Fibroblast of gingiva (primary cell): ENCODE results near the gene CCDC93.
"Not testable (repeated sequence)": the region's sequence is repeated elsewhere in the genome, so short reads cannot be mapped to it uniquely, and the experiment has no call there.

ENCODE experiments used
- DNase-seq: peaks from one replicate; pipeline ENCODE4 v3.0.0-alpha.2; 2011; ENCODE audit warnings: low read depth

Gene CCDC93

GRCh38 chr2:117952701-117953100, 61.2 kb downstream of the CCDC93 start:
- no peak for DNase-seq

GRCh38 chr2:117952228-117952627, 61.6 kb downstream of the CCDC93 start:
- no peak for DNase-seq

- DNase-seq: no peak
Observed at GRCh38 chr2:117949806-117950205, 64.1 kb downstream of the CCDC93 start.

- no peak for DNase-seq
Observed at GRCh38 chr2:117948615-117949014, 65.3 kb downstream of the CCDC93 start.

GRCh38 chr2:117945296-117945695, 68.6 kb downstream of the CCDC93 start:
- DNase-seq: no peak

- DNase-seq: no peak
Observed at GRCh38 chr2:117944816-117945215, 69.1 kb downstream of the CCDC93 start.

GRCh38 chr2:117943013-117943672, 70.7 kb downstream of the CCDC93 start:
- peak; percentile 58 for DNase-seq

- DNase-seq: no peak
Observed at GRCh38 chr2:117942551-117942950, 71.3 kb downstream of the CCDC93 start.

- no peak for DNase-seq
Observed at GRCh38 chr2:117941693-117942092, 72.2 kb downstream of the CCDC93 start.

- DNase-seq: peak; percentile 21
Observed at GRCh38 chr2:117940436-117940835, 73.4 kb downstream of the CCDC93 start.

- no peak for DNase-seq
Observed at GRCh38 chr2:117938611-117939010, 75.3 kb downstream of the CCDC93 start.

- DNase-seq: no peak
Observed at GRCh38 chr2:117936871-117937428, 76.9 kb downstream of the CCDC93 start.

GRCh38 chr2:117935954-117936353, 77.9 kb downstream of the CCDC93 start:
- no peak for DNase-seq

- no peak for DNase-seq
Observed at GRCh38 chr2:117935456-117935855, 78.4 kb downstream of the CCDC93 start.

GRCh38 chr2:117933884-117934354, 80.0 kb downstream of the CCDC93 start:
- DNase-seq: no peak

GRCh38 chr2:117931978-117932377, 81.9 kb downstream of the CCDC93 start:
- DNase-seq: no peak

- DNase-seq: no peak
Observed at GRCh38 chr2:117931266-117931665, 82.6 kb downstream of the CCDC93 start.

- DNase-seq: no peak
Observed at GRCh38 chr2:117930775-117931174, 83.1 kb downstream of the CCDC93 start.

- not testable (repeated sequence) for DNase-seq
Observed at GRCh38 chr2:117923471-117923870, 90.4 kb downstream of the CCDC93 start.

GRCh38 chr2:117921520-117921919, 92.3 kb downstream of the CCDC93 start:
- no peak for DNase-seq

- no peak for DNase-seq
Observed at GRCh38 chr2:117918608-117919007, 95.3 kb downstream of the CCDC93 start.

- no peak for DNase-seq
Observed at GRCh38 chr2:117917223-117917917, 96.5 kb downstream of the CCDC93 start.

- no peak for DNase-seq
Observed at GRCh38 chr2:117902933-117903332, 110.9 kb downstream of the CCDC93 start.
